ENCODE data around the gene PRR19. TPM values are rescaled to one million over a fixed set of nuclear protein-coding genes. Genes with fewer than 3 reads are reported as not detected.

The PRR19 gene
- total and polyA plus RNA-seq, 7 experiments from 2014 or later, result 0.32 to 0.68 (median 0.44) TPM; not detected in 1

DNA sequence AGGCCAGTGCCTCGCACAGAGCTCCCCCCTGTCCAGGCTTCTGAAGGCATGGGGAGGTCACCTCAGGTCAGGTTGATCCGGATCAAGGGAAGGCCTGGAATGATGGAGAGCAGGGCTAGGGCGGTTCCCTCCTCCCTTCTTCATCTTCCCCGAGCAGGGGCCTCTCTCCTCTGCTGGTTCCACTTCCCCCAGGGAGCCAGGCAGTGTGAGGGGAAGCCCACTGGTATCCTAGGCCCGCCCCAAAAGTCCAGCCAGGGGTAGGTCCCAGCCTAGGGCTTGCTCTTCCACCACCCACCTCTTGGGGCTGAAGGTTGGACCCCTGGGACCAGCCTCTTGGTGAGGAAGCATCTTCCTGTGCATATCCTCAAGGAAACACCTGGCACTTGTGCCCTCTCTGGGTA lies 16.4 kb upstream of the PRR19 start:
- peaks cover 0 to 4% (median 0%) of the 10 kb centered on the region in 11 donors for H3K9me3 Mint-ChIP-seq
- ChIA-PET CTCF (interaction anchor here (0.9 to 1.7 kb wide), 3 partner anchors 11 to 153 kb away, joined by 3 to 8 read pairs (median 6); no protein-coding TSS in a partner anchor), POLR2A (interaction anchor here (1.2 to 1.6 kb wide), 3 partner anchors 11 to 35 kb away, joined by 3 to 4 read pairs (median 4); no protein-coding TSS in a partner anchor)
- peak overlapping the region; percentile 26 to 100 (median 90) for H3K4me3 Mint-ChIP-seq
- H3K27ac Mint-ChIP-seq, result peak overlapping the region; percentile 89 to 96 (median 93)
- Histone ChIP-seq H3K9me3 (ENCODE audit: control insufficient read depth in 2 of 3, low read length in 3 of 3) (no peaks in the 10 kb centered on the region), H3K36me3 (ENCODE audit: control insufficient read depth in 2 of 3, insufficient read depth in 3 of 3, low read length in 3 of 3) (peaks cover 0 to 39% (median 15%) of the 10 kb centered on the region in 3 experiments), H3K4me1 (ENCODE audit: control insufficient read depth in 2 of 2, insufficient read depth in 2 of 2, low read length in 2 of 2) (peaks cover 30 to 36% of the 10 kb centered on the region in 2 donors), H3K27me3 (ENCODE audit: control insufficient read depth in 2 of 2, insufficient read depth in 2 of 2, low read length in 2 of 2) (no peaks in the 10 kb centered on the region), H3K4me3 (ENCODE audit: low read length) (no peak overlapping the region), H3K27ac (ENCODE audit: low read depth, low read length) (peak overlapping the region; percentile 70)
- H3K27me3 Mint-ChIP-seq, result no peaks in the 10 kb centered on the region
- DNase-seq, result no peak
- no peak for ATAC-seq
- H3K36me3 Mint-ChIP-seq, result peaks cover 0 to 4% (median 0%) of the 10 kb centered on the region in 5 donors
- intact Hi-C loops (cut with micrococcal nuclease), result loop anchor here in 1 of 2 donors (1.0 to 10.0 kb wide), 2 partner anchors 11 to 401 kb away; partner anchors contain the start of gene ARHGEF1
- H3K4me1 Mint-ChIP-seq, result peaks cover 9 to 31% (median 19%) of the 10 kb centered on the region in 7 donors

DNA sequence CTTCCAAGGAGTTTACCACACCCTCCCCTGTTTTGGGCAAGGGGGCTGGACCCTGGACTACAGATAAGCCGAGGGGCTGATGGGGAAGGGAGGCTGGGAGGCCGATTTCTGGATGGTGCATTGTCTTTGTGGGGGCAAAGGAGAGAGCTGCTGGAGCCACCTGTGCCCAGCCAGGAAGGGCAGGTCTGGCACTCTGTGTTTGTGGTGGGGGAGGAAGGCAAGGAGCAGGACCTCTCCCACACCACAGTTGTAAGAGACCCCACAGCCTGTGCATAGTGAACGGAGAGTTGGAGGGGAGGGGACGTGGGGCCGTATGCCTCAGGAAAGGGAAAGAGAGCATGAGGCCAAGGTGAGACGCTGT lies 16.0 kb upstream of the PRR19 start:
- H3K9me3 ChIP-seq (ENCODE audit: control insufficient read depth in 2 of 3, low read length in 3 of 3), result no peaks in the 10 kb centered on the region
- intact Hi-C loops (cut with micrococcal nuclease), result loop anchor here in 1 of 2 donors (1.0 to 10.0 kb wide), 2 partner anchors 10 to 401 kb away; partner anchors contain the start of gene ARHGEF1
- no peaks in the 10 kb centered on the region for H3K27me3 Mint-ChIP-seq
- peaks cover 0 to 4% (median 0%) of the 10 kb centered on the region in 5 donors for H3K36me3 Mint-ChIP-seq
- H3K4me1 ChIP-seq (ENCODE audit: control insufficient read depth in 2 of 2, insufficient read depth in 2 of 2, low read length in 2 of 2), result peaks cover 30 to 36% of the 10 kb centered on the region in 2 donors
- peak overlapping the region in 9 of 10 donors; percentile 23 to 100 (median 89) for H3K4me3 Mint-ChIP-seq
- no peaks in the 10 kb centered on the region for H3K27me3 ChIP-seq (ENCODE audit: control insufficient read depth in 2 of 2, insufficient read depth in 2 of 2, low read length in 2 of 2)
- peak overlapping the region; percentile 70 for H3K27ac ChIP-seq (ENCODE audit: low read depth, low read length)
- peak overlapping the region in 8 of 9 donors; percentile 75 to 96 (median 91) for H3K27ac Mint-ChIP-seq
- peaks cover 0 to 4% (median 0%) of the 10 kb centered on the region in 11 donors for H3K9me3 Mint-ChIP-seq
- ChIA-PET CTCF (interaction anchor here (0.9 to 1.7 kb wide), 2 partner anchors 10 to 12 kb away, joined by 3 to 8 read pairs; no protein-coding TSS in a partner anchor), POLR2A (no interaction called here)
- H3K4me1 Mint-ChIP-seq, result peaks cover 9 to 31% (median 19%) of the 10 kb centered on the region in 7 donors
- H3K4me3 ChIP-seq (ENCODE audit: low read length), result no peak overlapping the region
- H3K36me3 ChIP-seq (ENCODE audit: control insufficient read depth in 2 of 3, insufficient read depth in 3 of 3, low read length in 3 of 3), result peaks cover 0 to 44% (median 15%) of the 10 kb centered on the region in 3 experiments
- ATAC-seq, result no peak
- no peak for DNase-seq

DNA sequence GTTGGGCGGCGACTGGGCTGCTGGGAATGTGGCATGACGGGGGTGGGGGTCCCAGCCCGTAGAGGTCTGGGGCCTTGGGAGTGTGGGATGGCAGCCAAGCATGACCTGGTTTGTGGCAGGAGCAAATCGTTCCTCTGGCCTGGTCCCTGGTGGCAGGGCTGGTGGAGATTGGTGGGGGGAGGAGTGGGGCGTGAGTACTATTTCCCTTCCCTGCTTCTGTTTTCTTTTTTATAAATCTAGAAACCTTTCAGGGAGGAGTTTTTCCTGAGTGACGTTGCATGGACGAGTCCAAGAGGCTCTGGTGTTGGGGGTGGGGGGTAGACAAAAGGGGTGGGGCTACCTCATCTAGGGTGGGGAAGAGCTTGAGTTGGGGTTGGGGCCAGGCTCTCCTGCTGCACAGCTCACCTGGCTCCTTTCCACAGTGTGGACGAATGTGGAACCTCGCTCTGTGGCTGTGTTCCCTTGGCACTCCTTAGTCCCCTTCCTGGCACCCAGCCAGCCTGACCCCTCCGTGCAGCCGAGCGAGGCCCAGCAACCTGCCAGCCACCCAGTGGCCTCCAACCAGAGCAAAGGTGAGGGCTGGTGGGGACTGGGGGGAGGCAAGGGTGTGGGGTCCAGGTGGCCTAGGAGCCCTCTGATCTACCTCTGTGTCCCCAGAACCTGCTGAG lies 15.4 kb upstream of the PRR19 start:
- Mint-ChIP-seq H3K36me3 (peaks cover 0 to 4% (median under 1%) of the 10 kb centered on the region in 5 donors), H3K4me1 (peaks cover 10 to 31% (median 20%) of the 10 kb centered on the region in 7 donors), H3K27ac (peak overlapping the region in 8 of 9 donors; percentile 75 to 96 (median 91)), H3K9me3 (peaks cover 0 to 6% (median 0%) of the 10 kb centered on the region in 11 donors), H3K4me3 (peak overlapping the region in 7 of 10 donors; percentile 19 to 100 (median 87)), H3K27me3 (no peaks in the 10 kb centered on the region)
- ChIA-PET CTCF (no interaction called here), POLR2A (no interaction called here)
- no peaks in the 10 kb centered on the region for H3K9me3 ChIP-seq (ENCODE audit: control insufficient read depth in 2 of 3, low read length in 3 of 3)
- peaks cover 26 to 32% of the 10 kb centered on the region in 2 donors for H3K4me1 ChIP-seq (ENCODE audit: control insufficient read depth in 2 of 2, insufficient read depth in 2 of 2, low read length in 2 of 2)
- peak overlapping the region; percentile 70 for H3K27ac ChIP-seq (ENCODE audit: low read depth, low read length)
- no peaks in the 10 kb centered on the region for H3K27me3 ChIP-seq (ENCODE audit: control insufficient read depth in 2 of 2, insufficient read depth in 2 of 2, low read length in 2 of 2)
- intact Hi-C loops (cut with micrococcal nuclease), result loop anchor here in 1 of 2 donors (10.0 kb wide), 1 partner anchor 402 kb away; the partner anchor contains the start of gene ARHGEF1
- no peak for DNase-seq
- no peak for ATAC-seq
- peaks cover 0 to 49% (median 15%) of the 10 kb centered on the region in 3 experiments for H3K36me3 ChIP-seq (ENCODE audit: control insufficient read depth in 2 of 3, insufficient read depth in 3 of 3, low read length in 3 of 3)
- no peak overlapping the region for H3K4me3 ChIP-seq (ENCODE audit: low read length)

DNA sequence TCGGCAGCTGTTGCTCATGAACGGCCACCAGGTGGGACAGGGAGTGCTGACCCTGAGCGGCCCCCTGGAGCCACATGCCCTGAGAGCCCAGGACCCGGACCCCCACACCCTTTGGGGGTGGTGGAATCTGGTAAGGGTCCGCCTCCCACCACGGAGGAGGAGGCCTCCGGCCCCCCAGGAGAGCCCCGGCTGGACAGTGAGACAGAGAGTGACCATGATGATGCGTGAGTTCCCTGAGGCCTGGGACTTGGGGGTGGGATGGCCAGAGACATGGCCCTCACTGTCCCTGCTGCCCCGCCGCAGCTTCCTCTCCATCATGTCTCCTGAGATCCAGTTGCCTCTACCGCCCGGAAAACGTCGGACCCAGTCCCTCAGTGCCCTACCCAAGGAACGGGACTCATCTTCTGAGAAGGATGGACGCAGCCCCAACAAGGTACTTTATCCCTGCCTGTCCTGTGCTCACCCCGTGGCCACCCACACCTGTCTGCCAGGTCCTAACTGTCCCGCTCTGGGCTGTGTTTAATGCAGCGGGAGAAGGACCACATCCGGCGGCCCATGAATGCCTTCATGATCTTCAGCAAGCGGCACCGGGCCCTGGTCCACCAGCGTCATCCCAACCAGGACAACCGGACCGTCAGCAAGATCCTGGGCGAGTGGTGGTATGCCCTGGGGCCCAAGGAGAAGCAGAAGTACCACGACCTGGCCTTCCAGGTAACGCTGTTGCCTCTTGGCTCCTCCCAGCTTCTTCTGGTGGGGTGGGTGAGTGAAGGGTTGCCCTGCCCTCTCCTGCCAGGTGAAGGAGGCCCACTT lies 14.7 kb upstream of the PRR19 start:
- ATAC-seq (no peak), DNase-seq (no peak)
- H3K9me3 Mint-ChIP-seq, result peaks cover 0 to 6% (median 0%) of the 10 kb centered on the region in 11 donors
- Histone ChIP-seq H3K27ac (ENCODE audit: low read depth, low read length) (no peak overlapping the region), H3K27me3 (ENCODE audit: control insufficient read depth in 2 of 2, insufficient read depth in 2 of 2, low read length in 2 of 2) (no peaks in the 10 kb centered on the region), H3K4me1 (ENCODE audit: control insufficient read depth in 2 of 2, insufficient read depth in 2 of 2, low read length in 2 of 2) (peaks cover 19 to 24% of the 10 kb centered on the region in 2 donors), H3K9me3 (ENCODE audit: control insufficient read depth in 2 of 3, low read length in 3 of 3) (no peaks in the 10 kb centered on the region), H3K4me3 (ENCODE audit: low read length) (no peak overlapping the region), H3K36me3 (ENCODE audit: control insufficient read depth in 2 of 3, insufficient read depth in 3 of 3, low read length in 3 of 3) (peaks cover 0 to 56% (median 15%) of the 10 kb centered on the region in 3 experiments)
- H3K27ac Mint-ChIP-seq, result peak overlapping the region in 2 of 9 donors; percentile 9 to 56
- H3K27me3 Mint-ChIP-seq, result no peaks in the 10 kb centered on the region
- intact Hi-C loops (cut with micrococcal nuclease), result loop anchor here in 1 of 2 donors (10.0 kb wide), 1 partner anchor 402 kb away; the partner anchor contains the start of gene ARHGEF1
- ChIA-PET CTCF (no interaction called here), POLR2A (no interaction called here)
- peak overlapping the region in 1 of 10 donors; percentile 41 for H3K4me3 Mint-ChIP-seq
- peaks cover 0 to 9% (median 5%) of the 10 kb centered on the region in 5 donors for H3K36me3 Mint-ChIP-seq
- H3K4me1 Mint-ChIP-seq, result peaks cover 17 to 31% (median 26%) of the 10 kb centered on the region in 7 donors

DNA sequence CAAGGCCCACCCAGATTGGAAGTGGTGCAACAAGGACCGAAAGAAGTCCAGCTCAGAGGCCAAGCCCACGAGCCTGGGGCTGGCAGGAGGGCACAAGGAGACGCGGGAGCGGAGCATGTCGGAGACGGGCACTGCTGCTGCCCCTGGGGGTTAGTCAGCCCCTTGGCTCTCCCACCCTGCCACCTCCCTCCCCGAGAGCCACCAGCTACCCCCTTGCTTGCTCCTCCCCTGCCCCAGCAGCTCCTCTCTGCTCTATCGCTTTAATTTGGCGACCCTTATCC lies 14.2 kb upstream of the PRR19 start:
- no peaks in the 10 kb centered on the region for H3K9me3 ChIP-seq (ENCODE audit: control insufficient read depth in 2 of 3, low read length in 3 of 3)
- no peak overlapping the region for H3K27ac ChIP-seq (ENCODE audit: low read depth, low read length)
- H3K4me1 Mint-ChIP-seq, result peaks cover 17 to 27% (median 26%) of the 10 kb centered on the region in 7 donors
- H3K4me1 ChIP-seq (ENCODE audit: control insufficient read depth in 2 of 2, insufficient read depth in 2 of 2, low read length in 2 of 2), result peaks cover 14 to 19% of the 10 kb centered on the region in 2 donors
- no peaks in the 10 kb centered on the region for H3K27me3 Mint-ChIP-seq
- peaks cover 0 to 4% (median 0%) of the 10 kb centered on the region in 11 donors for H3K9me3 Mint-ChIP-seq
- intact Hi-C loops (cut with micrococcal nuclease), result loop anchor here in 1 of 2 donors (10.0 kb wide), 1 partner anchor 403 kb away; the partner anchor contains the start of gene ARHGEF1
- H3K36me3 ChIP-seq (ENCODE audit: control insufficient read depth in 2 of 3, insufficient read depth in 3 of 3, low read length in 3 of 3), result peaks cover 0 to 62% (median 15%) of the 10 kb centered on the region in 3 experiments
- no peak for DNase-seq
- no peak for ATAC-seq
- no peak overlapping the region for H3K4me3 ChIP-seq (ENCODE audit: low read length)
- POLR2A ChIA-PET, result no interaction called here
- CTCF ChIA-PET, result interaction anchor here (1.0 kb wide), 1 partner anchor 113 kb away, joined by 4 read pairs; no protein-coding TSS in a partner anchor
- H3K4me3 Mint-ChIP-seq, result no peak overlapping the region
- H3K36me3 Mint-ChIP-seq, result peaks cover 0 to 9% (median 5%) of the 10 kb centered on the region in 5 donors
- no peaks in the 10 kb centered on the region for H3K27me3 ChIP-seq (ENCODE audit: control insufficient read depth in 2 of 2, insufficient read depth in 2 of 2, low read length in 2 of 2)
- H3K27ac Mint-ChIP-seq, result peak overlapping the region in 1 of 9 donors; percentile 56

DNA sequence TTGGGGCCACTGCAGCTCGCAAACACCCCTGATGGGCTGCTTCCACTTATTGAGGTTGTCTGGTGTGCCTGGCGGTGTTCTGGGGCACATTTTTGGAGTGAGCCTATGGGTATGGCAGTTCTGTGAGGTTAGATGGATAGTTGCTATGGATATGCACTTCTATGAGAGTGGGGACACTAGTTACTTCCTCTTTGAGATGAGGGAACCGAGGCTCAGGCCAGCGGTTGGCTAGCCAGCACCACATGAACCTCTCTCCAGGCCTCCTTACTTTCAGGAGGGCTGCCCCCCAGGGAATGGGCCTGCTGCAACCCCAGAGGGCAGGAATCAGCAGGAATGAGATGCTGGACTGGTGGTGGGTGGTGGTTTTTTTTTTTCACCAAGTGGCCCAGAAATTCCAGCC lies 13.5 kb upstream of the PRR19 start:
- Mint-ChIP-seq H3K36me3 (peaks cover 0 to 11% (median 7%) of the 10 kb centered on the region in 5 donors), H3K9me3 (peaks cover 0 to 4% (median 0%) of the 10 kb centered on the region in 11 donors), H3K4me3 (no peak overlapping the region), H3K27me3 (no peaks in the 10 kb centered on the region), H3K27ac (peak overlapping the region in 2 of 9 donors; percentile 27 to 74), H3K4me1 (peaks cover 17 to 29% (median 26%) of the 10 kb centered on the region in 7 donors)
- Histone ChIP-seq H3K4me3 (ENCODE audit: low read length) (no peak overlapping the region), H3K27ac (ENCODE audit: low read depth, low read length) (no peak overlapping the region), H3K9me3 (ENCODE audit: control insufficient read depth in 2 of 3, low read length in 3 of 3) (no peaks in the 10 kb centered on the region), H3K4me1 (ENCODE audit: control insufficient read depth in 2 of 2, insufficient read depth in 2 of 2, low read length in 2 of 2) (peaks cover 10 to 14% of the 10 kb centered on the region in 2 donors), H3K36me3 (ENCODE audit: control insufficient read depth in 2 of 3, insufficient read depth in 3 of 3, low read length in 3 of 3) (peaks cover 0 to 68% (median 15%) of the 10 kb centered on the region in 3 experiments), H3K27me3 (ENCODE audit: control insufficient read depth in 2 of 2, insufficient read depth in 2 of 2, low read length in 2 of 2) (no peaks in the 10 kb centered on the region)
- intact Hi-C loops (cut with micrococcal nuclease), result loop anchor here in 1 of 2 donors (10.0 kb wide), 1 partner anchor 404 kb away; the partner anchor contains the start of gene ARHGEF1
- DNase-seq (no peak), ATAC-seq (no peak)
- POLR2A ChIA-PET, result no interaction called here
- CTCF ChIA-PET, result interaction anchor here (1.0 kb wide), 1 partner anchor 112 kb away, joined by 4 read pairs; no protein-coding TSS in a partner anchor
